ENCODE results near the gene TRIM61.
A peak's percentile ranks its signal among the peaks of the same experiment; 100 is the strongest.
"Not testable (repeated sequence)": the region's sequence is repeated elsewhere in the genome, so short reads cannot be mapped to it uniquely, and the experiment has no call there.

The TRIM61 gene

DNA sequence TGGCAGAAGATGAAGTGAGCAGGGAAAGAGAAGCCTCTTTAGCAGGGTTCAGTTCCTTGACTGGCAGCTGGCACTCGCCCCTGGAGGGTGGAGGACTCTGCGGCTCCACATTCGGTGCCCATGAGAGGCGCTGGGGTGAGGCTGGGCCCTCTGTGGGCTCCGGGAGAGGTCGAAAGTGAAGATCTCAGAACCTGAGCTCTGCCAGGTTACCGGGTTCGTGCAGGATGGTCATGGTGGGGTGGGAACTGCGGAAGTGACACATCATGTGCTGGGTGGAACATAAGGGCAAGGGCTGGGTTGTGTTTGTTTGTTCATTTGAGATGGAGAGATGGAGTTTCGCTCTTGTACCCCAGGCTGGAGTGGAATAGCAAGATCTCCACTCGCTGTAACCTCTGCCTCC is 44.2 kb downstream of the TRIM61 start:
- DNase-seq: no peak
- TF ChIP-seq, protein P1, sequence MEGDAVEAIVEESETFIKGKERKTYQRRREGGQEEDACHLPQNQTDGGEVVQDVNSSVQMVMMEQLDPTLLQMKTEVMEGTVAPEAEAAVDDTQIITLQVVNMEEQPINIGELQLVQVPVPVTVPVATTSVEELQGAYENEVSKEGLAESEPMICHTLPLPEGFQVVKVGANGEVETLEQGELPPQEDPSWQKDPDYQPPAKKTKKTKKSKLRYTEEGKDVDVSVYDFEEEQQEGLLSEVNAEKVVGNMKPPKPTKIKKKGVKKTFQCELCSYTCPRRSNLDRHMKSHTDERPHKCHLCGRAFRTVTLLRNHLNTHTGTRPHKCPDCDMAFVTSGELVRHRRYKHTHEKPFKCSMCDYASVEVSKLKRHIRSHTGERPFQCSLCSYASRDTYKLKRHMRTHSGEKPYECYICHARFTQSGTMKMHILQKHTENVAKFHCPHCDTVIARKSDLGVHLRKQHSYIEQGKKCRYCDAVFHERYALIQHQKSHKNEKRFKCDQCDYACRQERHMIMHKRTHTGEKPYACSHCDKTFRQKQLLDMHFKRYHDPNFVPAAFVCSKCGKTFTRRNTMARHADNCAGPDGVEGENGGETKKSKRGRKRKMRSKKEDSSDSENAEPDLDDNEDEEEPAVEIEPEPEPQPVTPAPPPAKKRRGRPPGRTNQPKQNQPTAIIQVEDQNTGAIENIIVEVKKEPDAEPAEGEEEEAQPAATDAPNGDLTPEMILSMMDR (IDR thresholded peaks at IDR 0.05): no peak
- Mint-ChIP-seq H3K9me3 (peaks cover 10% of the 10 kb centered on the region), H3K4me1 (peaks cover 12% of the 10 kb centered on the region), H3K27ac (peak overlapping the region; percentile 87), H3K36me3 (ENCODE audit: low read depth) (peaks cover 6% of the 10 kb centered on the region), H3K4me3 (no peak overlapping the region), H3K27me3 (ENCODE audit: low read depth, poor library complexity) (no peaks in the 10 kb centered on the region)

DNA sequence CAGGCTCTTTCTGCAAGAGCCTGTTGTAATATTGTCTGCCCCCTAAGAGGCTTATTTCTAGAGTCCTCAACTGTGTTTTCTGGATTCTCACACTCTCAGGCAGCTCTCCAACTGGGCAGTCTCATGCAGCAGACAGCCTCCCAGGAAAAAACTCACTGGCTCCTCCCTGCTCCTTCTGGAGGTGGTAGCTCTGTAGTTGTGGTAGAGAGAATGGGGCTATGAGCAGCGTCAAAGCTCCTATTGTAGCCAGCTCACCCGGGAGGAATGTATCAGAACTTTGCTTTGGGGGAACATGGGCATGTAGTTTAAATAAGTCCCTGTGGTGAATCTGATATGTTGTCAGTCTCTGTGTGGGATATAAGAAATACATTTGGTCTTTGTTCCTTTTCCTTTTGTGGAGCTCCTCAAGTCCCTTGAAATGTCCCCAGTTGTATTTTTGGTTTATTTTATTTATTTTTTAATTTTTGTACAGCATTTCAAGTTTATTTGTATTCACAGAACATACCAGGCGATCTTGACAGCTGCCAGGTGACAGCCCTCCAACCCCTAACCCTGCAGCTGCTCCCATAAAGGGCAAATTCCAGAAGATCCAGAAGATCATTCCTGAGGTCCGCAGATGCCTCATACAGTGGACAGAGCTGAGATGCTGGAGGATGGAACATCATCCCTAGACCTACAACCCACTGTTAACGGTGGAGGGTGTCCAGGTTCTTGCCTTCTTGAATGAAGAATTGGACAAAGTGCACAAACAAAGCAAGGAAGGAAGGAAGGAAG is 45.7 kb downstream of the TRIM61 start:
- H3K27me3 Mint-ChIP-seq (ENCODE audit: low read depth, poor library complexity): no peaks in the 10 kb centered on the region
- no peak overlapping the region for H3K27ac Mint-ChIP-seq
- H3K36me3 Mint-ChIP-seq (ENCODE audit: low read depth): peaks cover 6% of the 10 kb centered on the region
- peaks cover 12% of the 10 kb centered on the region for H3K4me1 Mint-ChIP-seq
- no peak for DNase-seq
- H3K4me3 Mint-ChIP-seq: no peak overlapping the region
- TF ChIP-seq, protein P1 (IDR thresholded peaks at IDR 0.05): no peak
- peaks cover 10% of the 10 kb centered on the region for H3K9me3 Mint-ChIP-seq

DNA sequence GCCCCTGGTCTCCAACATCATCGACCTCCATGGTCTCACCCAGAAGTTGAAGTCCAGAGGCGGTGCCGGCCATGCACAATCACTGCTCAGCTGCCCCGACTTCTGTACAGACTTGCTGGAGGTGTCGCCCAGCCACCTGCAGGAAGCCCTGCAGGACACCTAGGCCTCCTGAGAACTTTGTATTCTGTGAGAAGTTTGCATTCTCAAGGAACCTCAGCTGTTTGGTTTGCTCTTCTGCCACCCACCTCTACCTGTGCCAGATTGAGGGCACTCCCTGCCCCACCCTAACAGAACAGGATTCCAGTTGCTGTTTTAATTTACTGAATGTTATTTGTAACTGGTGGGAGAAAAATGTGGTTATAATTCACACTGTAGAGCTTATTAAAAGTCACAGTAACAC is 46.8 kb downstream of the TRIM61 start:
- Mint-ChIP-seq H3K36me3 (ENCODE audit: low read depth) (peaks cover 6% of the 10 kb centered on the region), H3K27ac (no peak overlapping the region), H3K4me1 (peaks cover 3% of the 10 kb centered on the region), H3K9me3 (peaks cover 10% of the 10 kb centered on the region), H3K4me3 (no peak overlapping the region), H3K27me3 (ENCODE audit: low read depth, poor library complexity) (no peaks in the 10 kb centered on the region)
- TF ChIP-seq, protein P1 (IDR thresholded peaks at IDR 0.05): no peak
- no peak for DNase-seq

DNA sequence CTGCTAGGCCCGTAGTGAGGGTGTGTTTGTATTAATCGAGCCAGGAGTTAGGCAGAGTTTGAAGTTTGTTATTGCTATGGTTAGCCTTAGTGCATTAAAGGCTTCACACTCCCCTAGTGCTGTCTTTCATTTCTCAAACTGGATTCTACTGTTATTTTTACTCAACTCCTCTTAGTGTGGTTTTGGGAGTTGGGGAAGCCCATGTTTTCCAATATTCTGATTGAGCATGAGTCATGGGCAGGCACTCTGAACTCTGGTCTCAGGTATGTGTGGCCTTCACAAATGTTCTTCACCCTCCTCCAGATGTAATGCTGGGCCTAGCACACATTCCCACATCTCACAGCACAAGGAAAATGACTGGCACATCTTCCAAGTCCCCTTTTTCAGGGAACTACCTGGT is 50.4 kb downstream of the TRIM61 start:
- H3K4me1 Mint-ChIP-seq; H3K27me3 Mint-ChIP-seq (ENCODE audit: low read depth, poor library complexity); H3K4me3 Mint-ChIP-seq; H3K27ac Mint-ChIP-seq; DNase-seq; H3K36me3 Mint-ChIP-seq (ENCODE audit: low read depth): not testable (repeated sequence)
- peaks cover 13% of the 10 kb centered on the region for H3K9me3 Mint-ChIP-seq

DNA sequence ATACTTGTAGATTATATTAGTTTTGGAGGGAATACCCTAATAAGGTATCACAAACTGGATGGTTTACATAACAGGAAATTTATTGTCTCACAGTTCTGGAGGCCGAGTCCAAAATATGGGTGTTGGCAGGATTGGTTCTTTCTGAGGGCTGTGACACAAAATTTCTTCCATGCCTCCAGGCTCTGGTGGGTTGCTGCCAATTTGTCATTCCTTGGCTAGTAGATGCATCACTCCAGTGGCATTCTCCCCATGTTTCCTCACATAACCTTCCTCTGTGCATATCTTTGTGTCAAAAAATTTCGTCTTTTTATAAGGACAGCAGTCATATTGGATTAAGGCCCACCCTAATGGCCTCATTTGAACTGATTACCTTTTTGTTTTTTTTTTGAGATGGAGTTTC is 51.2 kb downstream of the TRIM61 start:
- Mint-ChIP-seq H3K9me3 (peaks cover 13% of the 10 kb centered on the region), H3K27ac (no peak overlapping the region), H3K4me3 (no peak overlapping the region), H3K4me1 (no peaks in the 10 kb centered on the region), H3K36me3 (ENCODE audit: low read depth) (peaks cover 6% of the 10 kb centered on the region), H3K27me3 (ENCODE audit: low read depth, poor library complexity) (peaks cover 2% of the 10 kb centered on the region)
- DNase-seq: no peak
- TF ChIP-seq, protein P1 (IDR thresholded peaks at IDR 0.05): no peak

DNA sequence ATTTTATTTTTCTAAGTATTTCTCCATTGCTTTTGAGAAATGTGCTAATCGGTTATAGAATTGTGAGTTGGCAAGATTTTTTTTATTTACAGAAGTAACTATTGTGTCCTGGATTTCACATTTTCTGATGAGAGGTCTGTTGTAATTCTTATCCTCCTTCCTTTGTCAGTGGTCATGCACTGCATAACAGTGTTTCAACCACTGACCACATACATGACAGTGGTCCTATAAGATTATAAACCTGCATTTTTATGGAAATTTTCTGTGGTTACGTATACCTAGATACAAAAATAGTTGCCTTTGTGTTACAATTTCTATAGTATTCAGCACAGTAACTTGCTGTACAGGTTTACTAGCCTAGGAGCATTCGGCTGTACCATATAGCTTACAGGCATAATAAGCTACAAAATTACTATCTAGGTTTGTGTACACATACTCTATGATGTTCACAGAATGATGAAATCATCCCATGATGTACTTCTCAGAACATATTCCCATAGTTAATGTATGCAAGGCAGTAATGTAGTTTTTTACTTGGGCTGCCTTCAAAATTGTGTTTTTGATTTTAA is 52.7 kb downstream of the TRIM61 start:
- Mint-ChIP-seq H3K4me3 (no peak overlapping the region), H3K9me3 (peaks cover 20% of the 10 kb centered on the region), H3K4me1 (no peaks in the 10 kb centered on the region), H3K36me3 (ENCODE audit: low read depth) (peaks cover 2% of the 10 kb centered on the region), H3K27me3 (ENCODE audit: low read depth, poor library complexity) (peaks cover 2% of the 10 kb centered on the region), H3K27ac (no peak overlapping the region)
- TF ChIP-seq, protein P1 (IDR thresholded peaks at IDR 0.05): no peak
- no peak for DNase-seq
